HG02870 (cell line): ENCODE results near the gene RTN4RL1.
"Not testable (repeated sequence)": the region's sequence is repeated elsewhere in the genome, so short reads cannot be mapped to it uniquely, and the experiment has no call there.

Experiments used
- ATAC-seq: cut with Tn5 transposase; IDR thresholded peaks from one replicate; pipeline ENCODE4 v1.9.1; 2021; ENCODE audit warnings: mild to moderate bottlenecking, moderate library complexity; ENCODE audit not compliant: unreplicated experiment

Gene RTN4RL1

GRCh38 chr17:2027528-2028233 is 2.5 kb upstream of the RTN4RL1 start:
- no peak for ATAC-seq

GRCh38 chr17:2025622-2026309 is 632 bp upstream of the RTN4RL1 start:
- no peak for ATAC-seq

- ATAC-seq: no peak
Observed at GRCh38 chr17:2024572-2025219, 438 bp downstream of the RTN4RL1 start.

- ATAC-seq: no peak
Observed at GRCh38 chr17:2023692-2024571, 1.2 kb downstream of the RTN4RL1 start.

GRCh38 chr17:2023256-2023655 is 1.9 kb downstream of the RTN4RL1 start:
- ATAC-seq: no peak

- no peak for ATAC-seq
Observed at GRCh38 chr17:2022647-2023240, 2.4 kb downstream of the RTN4RL1 start.

- ATAC-seq: no peak
Observed at GRCh38 chr17:2020721-2021120, 4.4 kb downstream of the RTN4RL1 start.

GRCh38 chr17:2019723-2020122 is 5.4 kb downstream of the RTN4RL1 start:
- ATAC-seq: no peak

- no peak for ATAC-seq
Observed at GRCh38 chr17:2018716-2019510, 6.2 kb downstream of the RTN4RL1 start.

- no peak for ATAC-seq
Observed at GRCh38 chr17:2017274-2017941, 7.7 kb downstream of the RTN4RL1 start.

GRCh38 chr17:2016494-2016893 is 8.6 kb downstream of the RTN4RL1 start:
- ATAC-seq: no peak

GRCh38 chr17:2015314-2015713 is 9.8 kb downstream of the RTN4RL1 start:
- no peak for ATAC-seq

- no peak for ATAC-seq
Observed at GRCh38 chr17:2013994-2014317, 11.2 kb downstream of the RTN4RL1 start.

- not testable (repeated sequence) for ATAC-seq
Observed at GRCh38 chr17:2013220-2013993, 11.7 kb downstream of the RTN4RL1 start.

GRCh38 chr17:2012499-2012898 is 12.6 kb downstream of the RTN4RL1 start:
- no peak for ATAC-seq

- no peak for ATAC-seq
Observed at GRCh38 chr17:2011411-2012371, 13.4 kb downstream of the RTN4RL1 start.

GRCh38 chr17:2009737-2010136 is 15.4 kb downstream of the RTN4RL1 start:
- ATAC-seq: no peak
